ENCODE results near the gene KCNK18.

- TF ChIP-seq POLR2AphosphoS5 (IDR thresholded peaks at IDR 0.05; ENCODE audit: low read depth, low read length) (no peak), SIN3A (IDR thresholded peaks at IDR 0.05; ENCODE audit: borderline replicate concordance, insufficient read depth, low read length) (no peak), TAF1 (IDR thresholded peaks at IDR 0.05; ENCODE audit: borderline replicate concordance, insufficient read depth, low read length) (no peak), FOXP2 (optimal IDR thresholded peaks at IDR 0.05; ENCODE audit: borderline replicate concordance, extremely low read depth, extremely low read length, insufficient read depth) (no peak), REST (IDR thresholded peaks at IDR 0.05; ENCODE audit: insufficient read depth in 1 of 2, low read depth in 2 of 2, low read length in 2 of 2) (no peak)
Measured at GRCh38 chr10:117201826-117202225, 4.5 kb downstream of the KCNK18 start.
